ENCODE results near the gene TAOK3.

DNA sequence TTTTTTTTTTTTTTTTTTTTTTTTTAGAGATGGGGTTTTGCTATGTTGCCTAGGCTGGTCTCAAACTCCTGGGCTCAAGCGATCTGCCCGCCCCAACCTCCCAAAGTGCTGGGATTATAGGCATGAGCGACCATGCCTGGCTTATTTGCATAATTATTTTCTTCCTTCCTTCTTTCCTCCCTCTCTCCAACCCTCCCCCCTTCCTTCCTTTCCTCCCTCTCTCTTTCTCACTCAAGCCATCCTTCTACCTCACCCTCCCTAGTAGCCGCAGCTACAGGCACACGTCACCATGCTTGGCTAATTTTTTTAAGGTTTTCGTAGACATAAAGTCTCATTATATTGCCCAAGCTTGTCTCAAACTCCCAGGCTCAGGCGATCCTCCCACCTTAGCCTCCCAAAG lies 152.9 kb downstream of the TAOK3 start:
- TF ChIP-seq, protein P1, sequence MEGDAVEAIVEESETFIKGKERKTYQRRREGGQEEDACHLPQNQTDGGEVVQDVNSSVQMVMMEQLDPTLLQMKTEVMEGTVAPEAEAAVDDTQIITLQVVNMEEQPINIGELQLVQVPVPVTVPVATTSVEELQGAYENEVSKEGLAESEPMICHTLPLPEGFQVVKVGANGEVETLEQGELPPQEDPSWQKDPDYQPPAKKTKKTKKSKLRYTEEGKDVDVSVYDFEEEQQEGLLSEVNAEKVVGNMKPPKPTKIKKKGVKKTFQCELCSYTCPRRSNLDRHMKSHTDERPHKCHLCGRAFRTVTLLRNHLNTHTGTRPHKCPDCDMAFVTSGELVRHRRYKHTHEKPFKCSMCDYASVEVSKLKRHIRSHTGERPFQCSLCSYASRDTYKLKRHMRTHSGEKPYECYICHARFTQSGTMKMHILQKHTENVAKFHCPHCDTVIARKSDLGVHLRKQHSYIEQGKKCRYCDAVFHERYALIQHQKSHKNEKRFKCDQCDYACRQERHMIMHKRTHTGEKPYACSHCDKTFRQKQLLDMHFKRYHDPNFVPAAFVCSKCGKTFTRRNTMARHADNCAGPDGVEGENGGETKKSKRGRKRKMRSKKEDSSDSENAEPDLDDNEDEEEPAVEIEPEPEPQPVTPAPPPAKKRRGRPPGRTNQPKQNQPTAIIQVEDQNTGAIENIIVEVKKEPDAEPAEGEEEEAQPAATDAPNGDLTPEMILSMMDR (IDR thresholded peaks at IDR 0.05): no peak
- TF ChIP-seq POLR2A (IDR thresholded peaks at IDR 0.05) (no peak), EP300 (IDR thresholded peaks at IDR 0.05) (no peak), POLR2AphosphoS5 (IDR thresholded peaks at IDR 0.05) (no peak)

Measured in suprapubic skin (tissue), 4 donors.